K562 (cell line): ENCODE results near the gene WRAP53. TPM values are rescaled to one million over a fixed set of nuclear protein-coding genes. Genes with fewer than 3 reads are reported as not detected.
A peak's percentile ranks its signal among the peaks of the same experiment; 100 is the strongest.

Experiments used
- FOXK2 ChIP-seq, 2 experiments: fragments of 450-650 bp; IDR thresholded peaks in 1 of 2; conservative IDR thresholded peaks in 1 of 2; 2 replicates each; pipeline ENCODE4 v1.6.1; 2016; ENCODE audit warnings: low read depth in 2 of 2, mild to moderate bottlenecking in 1 of 2
- GABPB1 ChIP-seq: sonication (generic); formaldehyde crosslinking; IDR thresholded peaks from 2 replicates; pipeline ENCODE4 v1.8.0; 2022; ENCODE audit warnings: mild to moderate bottlenecking, missing genetic modification reagents
- SMARCE1 ChIP-seq: fragments of 450-650 bp; IDR thresholded peaks from 2 replicates; pipeline ENCODE4 v1.7.1; 2016; ENCODE audit warnings: mild to moderate bottlenecking
- STAT5A ChIP-seq: IDR thresholded peaks from 2 replicates; pipeline ENCODE4 v1.6.1; 2012; ENCODE audit warnings: low read length, inconsistent platforms, borderline replicate concordance
- TAF9B ChIP-seq: fragments of 450-650 bp; IDR thresholded peaks from 2 replicates; pipeline ENCODE4 v1.6.1; 2018; ENCODE audit warnings: mild to moderate bottlenecking; ENCODE audit not compliant: partially characterized antibody
- ZNF263 ChIP-seq: sonication (generic); formaldehyde crosslinking; IDR thresholded peaks from 2 replicates; pipeline ENCODE4 v1.8.0; 2022; ENCODE audit warnings: mild to moderate bottlenecking, missing genetic modification reagents, borderline replicate concordance
- polyA plus RNA-seq, 8 experiments: library from polyadenylated mRNA; depleted of rRNA in 4 of 8; stranded (reverse) in 5 of 8; unstranded in 3 of 8; fragments of >200 nt; fragmentation: Nextera tagmentation in 2 of 8; fragmentation: Illumina TruSeq in 1 of 8; extraction: Ambion mirVana in 2 of 8; extraction: Trizol in 1 of 8; gene quantifications; 2 replicates each; pipeline versions ENCODE4 v1.2.1 to v1.2.3, GENCODE V29; 2011 to 2014; ENCODE audit warnings: inconsistent platforms in 1 of 8, missing spikeins in 1 of 8
- total RNA-seq, 7 experiments: library from RNA; depleted of rRNA in 6 of 7; stranded (reverse); fragments of >200 nt in 6 of 7; fragmentation: Illumina TruSeq in 2 of 7; extraction: Trizol in 2 of 7; gene quantifications; 2 replicates each; pipeline versions ENCODE4 v1.2.1 to v1.2.3, GENCODE V29; 2011 to 2021; ENCODE audit warnings: low replicate concordance in 1 of 7
- TF ChIP-seq, protein P1 (sequence below): sonication (generic); formaldehyde crosslinking; IDR thresholded peaks from 2 replicates; pipeline ENCODE4 v1.8.0; 2022; ENCODE audit warnings: mild to moderate bottlenecking, missing genetic modification reagents
- TF ChIP-seq, protein P2 (sequence below): fragments of 450-650 bp; IDR thresholded peaks from 2 replicates; pipeline ENCODE4 v1.6.1; 2018; ENCODE audit not compliant: partially characterized antibody
- TF ChIP-seq, protein P3 (sequence below): fragments of 250-450 bp; sonication (Bioruptor Pico); IDR thresholded peaks from 2 replicates; pipeline ENCODE4 v1.5.1; 2021; ENCODE audit warnings: mild to moderate bottlenecking
- TF ChIP-seq, protein P4 (sequence below), 2 experiments: fragments of 450-650 bp; IDR thresholded peaks; 2 replicates each; pipeline ENCODE4 v1.6.1; 2016; ENCODE audit warnings: mild to moderate bottlenecking in 2 of 2, borderline replicate concordance in 1 of 2, low read depth in 1 of 2, moderate library complexity in 1 of 2

The WRAP53 gene
- total and polyA plus RNA-seq, 9 of the 15 experiments (the other 6 are each of a cell fraction or from before 2014, with no cell fraction given): 0.72 to 18.2 (median 13.4) TPM

DNA sequence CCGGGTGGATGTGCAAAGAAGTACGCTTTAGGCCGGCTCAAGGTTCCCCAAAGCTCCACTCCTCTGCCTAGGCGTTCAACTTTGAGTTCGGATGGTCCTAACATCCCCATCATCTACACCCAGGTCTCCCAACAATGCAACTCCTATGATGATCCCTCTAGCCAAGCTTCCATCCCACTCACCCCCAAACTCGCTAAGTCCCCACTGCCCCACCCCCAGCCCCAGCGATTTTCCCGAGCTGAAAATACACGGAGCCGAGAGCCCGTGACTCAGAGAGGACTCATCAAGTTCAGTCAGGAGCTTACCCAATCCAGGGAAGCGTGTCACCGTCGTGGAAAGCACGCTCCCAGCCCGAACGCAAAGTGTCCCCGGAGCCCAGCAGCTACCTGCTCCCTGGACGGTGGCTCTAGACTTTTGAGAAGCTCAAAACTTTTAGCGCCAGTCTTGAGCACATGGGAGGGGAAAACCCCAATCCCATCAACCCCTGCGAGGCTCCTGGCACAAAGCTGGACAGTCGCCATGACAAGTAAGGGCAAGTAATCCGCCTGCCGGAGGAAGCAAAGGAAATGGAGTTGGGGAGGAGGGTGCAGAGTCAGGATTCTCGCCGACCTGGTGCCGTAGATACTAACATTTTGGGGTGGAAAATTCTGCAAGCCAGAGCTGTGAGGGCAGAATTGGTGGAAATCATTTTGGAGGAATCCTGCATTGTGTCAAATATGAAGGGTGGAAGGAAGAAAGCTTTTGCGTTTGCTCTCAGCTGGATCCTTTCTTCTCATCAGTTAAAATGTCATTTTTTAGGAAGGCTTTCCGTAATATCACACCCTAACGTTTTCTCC, 987 bp upstream of the WRAP53 start, which contains the start of gene TP53 (continued):
- TF ChIP-seq ZNF263 (CRISPR knock-in tag): peak; percentile 89
- TF ChIP-seq, protein P1, sequence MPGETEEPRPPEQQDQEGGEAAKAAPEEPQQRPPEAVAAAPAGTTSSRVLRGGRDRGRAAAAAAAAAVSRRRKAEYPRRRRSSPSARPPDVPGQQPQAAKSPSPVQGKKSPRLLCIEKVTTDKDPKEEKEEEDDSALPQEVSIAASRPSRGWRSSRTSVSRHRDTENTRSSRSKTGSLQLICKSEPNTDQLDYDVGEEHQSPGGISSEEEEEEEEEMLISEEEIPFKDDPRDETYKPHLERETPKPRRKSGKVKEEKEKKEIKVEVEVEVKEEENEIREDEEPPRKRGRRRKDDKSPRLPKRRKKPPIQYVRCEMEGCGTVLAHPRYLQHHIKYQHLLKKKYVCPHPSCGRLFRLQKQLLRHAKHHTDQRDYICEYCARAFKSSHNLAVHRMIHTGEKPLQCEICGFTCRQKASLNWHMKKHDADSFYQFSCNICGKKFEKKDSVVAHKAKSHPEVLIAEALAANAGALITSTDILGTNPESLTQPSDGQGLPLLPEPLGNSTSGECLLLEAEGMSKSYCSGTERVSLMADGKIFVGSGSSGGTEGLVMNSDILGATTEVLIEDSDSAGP: no peak
- TF ChIP-seq, protein P2, sequence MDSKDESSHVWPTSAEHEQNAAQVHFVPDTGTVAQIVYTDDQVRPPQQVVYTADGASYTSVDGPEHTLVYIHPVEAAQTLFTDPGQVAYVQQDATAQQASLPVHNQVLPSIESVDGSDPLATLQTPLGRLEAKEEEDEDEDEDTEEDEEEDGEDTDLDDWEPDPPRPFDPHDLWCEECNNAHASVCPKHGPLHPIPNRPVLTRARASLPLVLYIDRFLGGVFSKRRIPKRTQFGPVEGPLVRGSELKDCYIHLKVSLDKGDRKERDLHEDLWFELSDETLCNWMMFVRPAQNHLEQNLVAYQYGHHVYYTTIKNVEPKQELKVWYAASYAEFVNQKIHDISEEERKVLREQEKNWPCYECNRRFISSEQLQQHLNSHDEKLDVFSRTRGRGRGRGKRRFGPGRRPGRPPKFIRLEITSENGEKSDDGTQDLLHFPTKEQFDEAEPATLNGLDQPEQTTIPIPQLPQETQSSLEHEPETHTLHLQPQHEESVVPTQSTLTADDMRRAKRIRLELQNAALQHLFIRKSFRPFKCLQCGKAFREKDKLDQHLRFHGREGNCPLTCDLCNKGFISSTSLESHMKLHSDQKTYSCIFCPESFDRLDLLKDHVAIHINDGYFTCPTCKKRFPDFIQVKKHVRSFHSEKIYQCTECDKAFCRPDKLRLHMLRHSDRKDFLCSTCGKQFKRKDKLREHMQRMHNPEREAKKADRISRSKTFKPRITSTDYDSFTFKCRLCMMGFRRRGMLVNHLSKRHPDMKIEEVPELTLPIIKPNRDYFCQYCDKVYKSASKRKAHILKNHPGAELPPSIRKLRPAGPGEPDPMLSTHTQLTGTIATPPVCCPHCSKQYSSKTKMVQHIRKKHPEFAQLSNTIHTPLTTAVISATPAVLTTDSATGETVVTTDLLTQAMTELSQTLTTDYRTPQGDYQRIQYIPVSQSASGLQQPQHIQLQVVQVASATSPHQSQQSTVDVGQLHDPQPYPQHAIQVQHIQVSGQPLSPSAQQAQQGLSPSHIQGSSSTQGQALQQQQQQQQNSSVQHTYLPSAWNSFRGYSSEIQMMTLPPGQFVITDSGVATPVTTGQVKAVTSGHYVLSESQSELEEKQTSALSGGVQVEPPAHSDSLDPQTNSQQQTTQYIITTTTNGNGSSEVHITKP: peak; percentile 77
- peak; percentile 56; the same call in 1 of the 2 replicates for TF ChIP-seq GABPB1 (CRISPR knock-in tag)
- TF ChIP-seq, protein P3, sequence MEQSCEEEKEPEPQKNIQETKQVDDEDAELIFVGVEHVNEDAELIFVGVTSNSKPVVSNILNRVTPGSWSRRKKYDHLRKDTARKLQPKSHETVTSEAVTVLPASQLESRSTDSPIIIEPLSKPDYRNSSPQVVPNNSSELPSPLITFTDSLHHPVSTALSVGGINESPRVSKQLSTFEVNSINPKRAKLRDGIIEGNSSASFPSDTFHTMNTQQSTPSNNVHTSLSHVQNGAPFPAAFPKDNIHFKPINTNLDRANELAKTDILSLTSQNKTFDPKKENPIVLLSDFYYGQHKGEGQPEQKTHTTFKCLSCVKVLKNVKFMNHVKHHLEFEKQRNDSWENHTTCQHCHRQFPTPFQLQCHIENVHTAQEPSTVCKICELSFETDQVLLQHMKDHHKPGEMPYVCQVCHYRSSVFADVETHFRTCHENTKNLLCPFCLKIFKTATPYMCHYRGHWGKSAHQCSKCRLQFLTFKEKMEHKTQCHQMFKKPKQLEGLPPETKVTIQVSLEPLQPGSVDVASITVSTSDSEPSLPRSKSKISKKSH (CRISPR knock-in tag): no peak
- TF ChIP-seq SMARCE1: 0 out of 2 replicates have a peak, but pooled peaks have one; percentile 8
- TF ChIP-seq, protein P4, sequence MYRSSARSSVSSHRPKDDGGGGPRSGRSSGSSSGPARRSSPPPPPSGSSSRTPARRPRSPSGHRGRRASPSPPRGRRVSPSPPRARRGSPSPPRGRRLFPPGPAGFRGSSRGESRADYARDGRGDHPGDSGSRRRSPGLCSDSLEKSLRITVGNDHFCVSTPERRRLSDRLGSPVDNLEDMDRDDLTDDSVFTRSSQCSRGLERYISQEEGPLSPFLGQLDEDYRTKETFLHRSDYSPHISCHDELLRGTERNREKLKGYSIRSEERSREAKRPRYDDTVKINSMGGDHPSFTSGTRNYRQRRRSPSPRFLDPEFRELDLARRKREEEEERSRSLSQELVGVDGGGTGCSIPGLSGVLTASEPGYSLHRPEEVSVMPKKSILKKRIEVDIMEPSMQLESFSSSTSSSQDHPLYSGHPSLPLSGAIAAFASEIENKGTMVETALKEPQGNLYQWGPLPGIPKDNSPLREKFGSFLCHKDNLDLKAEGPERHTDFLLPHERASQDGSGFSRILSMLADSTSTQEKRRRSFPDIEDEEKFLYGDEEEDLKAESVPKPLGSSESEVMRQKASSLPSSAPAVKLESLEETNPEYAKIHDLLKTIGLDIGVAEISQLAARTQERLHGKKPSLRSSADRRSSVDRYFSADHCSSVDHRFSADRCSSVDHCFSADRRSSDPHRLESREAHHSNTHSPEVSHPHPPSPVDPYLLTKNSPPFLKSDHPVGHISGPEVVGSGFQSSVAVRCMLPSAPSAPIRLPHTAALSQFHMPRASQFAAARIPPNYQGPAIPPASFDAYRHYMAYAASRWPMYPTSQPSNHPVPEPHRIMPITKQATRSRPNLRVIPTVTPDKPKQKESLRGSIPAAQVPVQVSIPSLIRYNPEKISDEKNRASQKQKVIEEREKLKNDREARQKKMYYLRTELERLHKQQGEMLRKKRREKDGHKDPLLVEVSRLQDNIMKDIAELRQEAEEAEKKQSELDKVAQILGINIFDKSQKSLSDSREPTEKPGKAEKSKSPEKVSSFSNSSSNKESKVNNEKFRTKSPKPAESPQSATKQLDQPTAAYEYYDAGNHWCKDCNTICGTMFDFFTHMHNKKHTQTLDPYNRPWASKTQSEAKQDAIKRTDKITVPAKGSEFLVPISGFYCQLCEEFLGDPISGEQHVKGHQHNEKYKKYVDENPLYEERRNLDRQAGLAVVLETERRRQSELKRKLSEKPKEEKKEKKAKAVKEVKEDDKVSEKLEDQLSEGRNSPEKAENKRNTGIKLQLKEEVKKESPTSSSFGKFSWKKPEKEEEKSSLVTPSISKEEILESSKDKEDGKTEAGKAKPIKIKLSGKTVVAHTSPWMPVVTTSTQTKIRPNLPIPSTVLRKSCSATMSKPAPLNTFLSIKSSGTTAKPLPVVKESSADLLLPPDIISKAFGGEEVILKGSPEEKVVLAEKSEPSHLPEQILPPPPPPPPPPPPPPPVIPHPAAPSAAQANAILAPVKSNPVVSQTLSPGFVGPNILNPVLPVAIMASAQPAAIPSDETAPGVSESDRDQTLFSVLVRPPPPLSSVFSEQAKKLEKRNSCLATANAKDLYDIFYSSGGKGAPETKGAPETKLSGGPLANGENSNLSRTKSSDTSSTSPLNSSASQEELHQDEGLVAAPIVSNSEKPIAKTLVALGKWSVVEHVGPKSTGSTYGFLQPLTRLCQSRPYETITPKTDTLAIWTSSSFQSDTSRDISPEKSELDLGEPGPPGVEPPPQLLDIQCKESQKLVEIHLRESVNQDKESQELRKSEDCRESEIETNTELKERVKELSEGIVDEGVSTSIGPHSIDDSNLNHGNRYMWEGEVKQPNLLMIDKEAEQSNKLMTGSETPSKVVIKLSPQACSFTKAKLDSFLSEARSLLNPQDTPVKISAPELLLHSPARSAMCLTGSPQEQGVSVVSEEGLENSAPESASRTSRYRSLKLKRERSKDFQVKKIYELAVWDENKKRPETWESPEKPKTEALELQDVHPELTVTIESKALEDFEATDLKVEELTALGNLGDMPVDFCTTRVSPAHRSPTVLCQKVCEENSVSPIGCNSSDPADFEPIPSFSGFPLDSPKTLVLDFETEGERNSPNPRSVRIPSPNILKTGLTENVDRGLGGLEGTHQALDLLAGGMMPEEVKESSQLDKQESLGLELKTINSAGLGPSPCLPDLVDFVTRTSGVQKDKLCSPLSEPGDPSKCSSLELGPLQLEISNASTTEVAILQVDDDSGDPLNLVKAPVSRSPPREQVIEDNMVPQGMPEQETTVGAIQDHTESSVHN (IDR thresholded peaks at IDR 0.05; ENCODE audit: borderline replicate concordance in 1 of 2, low read depth in 1 of 2): no peak
- peak; percentile 10; the same call in 1 of the 2 replicates for TF ChIP-seq STAT5A
- TF ChIP-seq TAF9B: peak; percentile 79
- TF ChIP-seq FOXK2 (conservative IDR thresholded peaks at IDR 0.05 in 1 of 2, IDR thresholded peaks at IDR 0.05 in 1 of 2; ENCODE audit: low read depth in 2 of 2): peak in 1 of 2 experiments; percentile 56; a peak in 1 of 4 replicates
